H1 (cell line): Measurements from ENCODE around the gene KIAA0319L. TPM values are rescaled to one million over a fixed set of nuclear protein-coding genes. Genes with fewer than 3 reads are reported as not detected.
A peak's percentile ranks its signal among the peaks of the same experiment; 100 is the strongest.

Experiments
- BCL11A ChIP-seq, 2 experiments: IDR thresholded peaks; one replicate each; pipeline ENCODE4 v1.6.1; 2011; ENCODE audit warnings: low read depth in 2 of 2, low read length in 2 of 2, mild to moderate bottlenecking in 2 of 2
- CHD7 ChIP-seq: fragments of 300-600 bp; sonication (generic); IDR thresholded peaks from 2 replicates; pipeline ENCODE4 v1.7.1; 2012; ENCODE audit warnings: low read length, moderate library complexity, mild to moderate bottlenecking, inconsistent platforms; ENCODE audit not compliant: insufficient replicate concordance
- EP300 ChIP-seq, 2 experiments: IDR thresholded peaks; 1 replicate in 1 of 2; 2 replicates in 1 of 2; pipeline ENCODE4 v1.6.1; 2011 to 2012; ENCODE audit warnings: low read depth in 2 of 2, low read length in 2 of 2, mild to moderate bottlenecking in 2 of 2, borderline replicate concordance in 1 of 2, inconsistent platforms in 1 of 2, moderate library complexity in 1 of 2
- JUND ChIP-seq: IDR thresholded peaks from 2 replicates; pipeline ENCODE4 v1.6.1; 2011; ENCODE audit warnings: mild to moderate bottlenecking, improper control_type of control experiment, low read length
- NANOG ChIP-seq: IDR thresholded peaks from 2 replicates; pipeline ENCODE4 v1.6.1; 2011; ENCODE audit warnings: low read length, low read depth, mild to moderate bottlenecking, inconsistent platforms; ENCODE audit not compliant: insufficient read depth, poor library complexity, severe bottlenecking
- SUZ12 ChIP-seq: fragments of 200-600 bp; sonication (generic); IDR thresholded peaks from 2 replicates; pipeline ENCODE4 v1.6.1; 2012; ENCODE audit warnings: mild to moderate bottlenecking, inconsistent platforms, low read length, moderate library complexity, mixed read lengths
- USF2 ChIP-seq: IDR thresholded peaks from 2 replicates; pipeline ENCODE4 v1.6.1; 2011; ENCODE audit warnings: low read length, improper control_type of control experiment
- polyA plus RNA-seq, 7 experiments: library from polyadenylated mRNA; depleted of rRNA in 3 of 7; stranded (reverse) in 5 of 7; unstranded in 2 of 7; fragments of >200 nt in 5 of 7; fragments of 200-250 nt in 2 of 7; gene quantifications; 1 replicate in 5 of 7; 2 replicates in 1 of 7; 4 replicates in 1 of 7; pipeline versions ENCODE4 v1.2.1 to v1.2.3, GENCODE V29; 2011 to 2013; ENCODE audit warnings: missing spikeins in 2 of 7, mixed read lengths in 2 of 7
- total RNA-seq: library from RNA; stranded (reverse); fragmentation: NEBNext Ultra II Directional; extraction: Animal tissue kit (Norgen Biotek cat#: 25700); gene quantifications from 2 replicates; pipeline ENCODE4 v1.2.1, GENCODE V29; 2021

The KIAA0319L gene
- total and polyA plus RNA-seq, 2 of the 8 experiments (the other 6 are each of a cell fraction or from before 2014, with no cell fraction given): 40.1 to 55.7 TPM

GRCh38 chr1:35577071-35577998 lies 20.1 kb upstream of the KIAA0319L start (continued):
- no peak for TF ChIP-seq CHD7
- no peak for TF ChIP-seq JUND
- TF ChIP-seq USF2: no peak
- no peak for TF ChIP-seq NANOG
- no peak for TF ChIP-seq EP300 (IDR thresholded peaks at IDR 0.05; ENCODE audit: borderline replicate concordance in 1 of 2, low read depth in 2 of 2, low read length in 2 of 2)
- TF ChIP-seq SUZ12: peak; percentile 91
- no peak for TF ChIP-seq BCL11A (IDR thresholded peaks at IDR 0.05; ENCODE audit: low read depth in 2 of 2, low read length in 2 of 2)
